H9 (cell line): ENCODE measurements around the gene NKAPD1. TPM values are rescaled to one million over a fixed set of nuclear protein-coding genes. Genes with fewer than 3 reads are reported as not detected.
A peak's percentile ranks its signal among the peaks of the same experiment; 100 is the strongest.

ENCODE experiments used
- DNase-seq: peaks from one replicate; pipeline ENCODE4 v3.0.0-alpha.2; 2017
- H2AFZ ChIP-seq: one replicate; pipeline ENCODE4 v1.6.1; 2013; ENCODE audit warnings: mild to moderate bottlenecking, low read length, control low read depth, moderate library complexity
- H2AK5ac ChIP-seq: 2 replicates; pipeline ENCODE4 v1.6.1; 2013; ENCODE audit warnings: low read length, control low read depth, mixed read lengths; ENCODE audit not compliant: insufficient read length
- H2BK120ac ChIP-seq: one replicate; pipeline ENCODE4 v1.6.1; 2013; ENCODE audit warnings: low read depth, mild to moderate bottlenecking, low read length, control low read depth, inconsistent platforms; ENCODE audit not compliant: poor library complexity, severe bottlenecking
- H2BK12ac ChIP-seq: 2 replicates; pipeline ENCODE4 v1.6.1; 2013; ENCODE audit warnings: low read length, control low read depth, mixed read lengths, low read depth; ENCODE audit not compliant: insufficient read length
- H2BK15ac ChIP-seq: 2 replicates; pipeline ENCODE4 v1.6.1; 2013; ENCODE audit warnings: low read depth, low read length, control low read depth
- H2BK20ac ChIP-seq: one replicate; pipeline ENCODE4 v1.6.1; 2013; ENCODE audit warnings: low read depth, mild to moderate bottlenecking, low read length, control low read depth, inconsistent platforms; ENCODE audit not compliant: poor library complexity, severe bottlenecking
- H2BK5ac ChIP-seq: 2 replicates; pipeline ENCODE4 v1.6.1; 2013; ENCODE audit warnings: low read length, control low read depth, mixed read lengths; ENCODE audit not compliant: insufficient read length
- H3K14ac ChIP-seq: 2 replicates; pipeline ENCODE4 v1.6.1; 2013; ENCODE audit warnings: low read length, control low read depth; ENCODE audit not compliant: insufficient read depth
- H3K18ac ChIP-seq: 2 replicates; pipeline ENCODE4 v1.6.1; 2013; ENCODE audit warnings: low read depth, mild to moderate bottlenecking, mixed read lengths, low read length, control low read depth; ENCODE audit not compliant: insufficient read length
- H3K23ac ChIP-seq: 2 replicates; pipeline ENCODE4 v1.6.1; 2013; ENCODE audit warnings: low read length, control low read depth, mixed read lengths, low read depth; ENCODE audit not compliant: insufficient read length
- H3K23me2 ChIP-seq: 2 replicates; pipeline ENCODE4 v1.6.1; 2013; ENCODE audit warnings: low read depth, mild to moderate bottlenecking, mixed read lengths, low read length, control low read depth; ENCODE audit not compliant: insufficient read length, poor library complexity, severe bottlenecking
- H3K27ac ChIP-seq: 2 replicates; pipeline ENCODE4 v1.5.1; 2013; ENCODE audit warnings: low read length, control low read depth, mixed read lengths, low read depth; ENCODE audit not compliant: insufficient read length
- H3K27me3 ChIP-seq: 2 replicates; pipeline ENCODE4 v1.6.1; 2013; ENCODE audit warnings: low read length, control low read depth, inconsistent platforms; ENCODE audit not compliant: insufficient read depth
- H3K4ac ChIP-seq: 2 replicates; pipeline ENCODE4 v1.6.1; 2013; ENCODE audit warnings: low read depth, mild to moderate bottlenecking, control low read depth, inconsistent platforms, low read length, moderate library complexity
- H3K4me1 ChIP-seq: 2 replicates; pipeline ENCODE4 v1.6.1; 2013; ENCODE audit warnings: low read length, control low read depth, inconsistent platforms; ENCODE audit not compliant: insufficient read depth
- H3K4me2 ChIP-seq: 2 replicates; pipeline ENCODE4 v1.6.1; 2013; ENCODE audit warnings: low read length, control low read depth, mixed read lengths; ENCODE audit not compliant: insufficient read length, insufficient read depth
- H3K56ac ChIP-seq: 2 replicates; pipeline ENCODE4 v1.6.1; 2013; ENCODE audit warnings: low read depth, mild to moderate bottlenecking, mixed read lengths, low read length, control low read depth; ENCODE audit not compliant: insufficient read length
- H3K79me1 ChIP-seq: 2 replicates; pipeline ENCODE4 v1.6.1; 2013; ENCODE audit warnings: low read depth, mild to moderate bottlenecking, moderate library complexity, low read length, control low read depth, inconsistent platforms; ENCODE audit not compliant: insufficient read depth, poor library complexity, severe bottlenecking
- H3K79me2 ChIP-seq: 2 replicates; pipeline ENCODE4 v1.6.1; 2013; ENCODE audit warnings: low read length, control low read depth, inconsistent platforms; ENCODE audit not compliant: insufficient read depth
- H3K9ac ChIP-seq: 2 replicates; pipeline ENCODE4 v1.6.1; 2013; ENCODE audit warnings: low read length, control low read depth, mixed read lengths; ENCODE audit not compliant: insufficient read length; ENCODE audit errors: extremely low read depth
- H3K9me3 ChIP-seq: one replicate; pipeline ENCODE4 v1.6.1; 2013; ENCODE audit warnings: low read depth, low read length, inconsistent platforms; ENCODE audit not compliant: control insufficient read depth
- H3T11ph ChIP-seq: one replicate; pipeline ENCODE4 v1.6.1; 2013; ENCODE audit warnings: mild to moderate bottlenecking, low read length, control low read depth, inconsistent platforms
- H4K20me1 ChIP-seq: one replicate; pipeline ENCODE4 v1.6.1; 2013; ENCODE audit not compliant: control insufficient read depth, insufficient read length, insufficient read depth
- H4K5ac ChIP-seq: 2 replicates; pipeline ENCODE4 v1.6.1; 2013; ENCODE audit warnings: low read depth, mild to moderate bottlenecking, mixed read lengths, low read length, control low read depth; ENCODE audit not compliant: insufficient read length
- H4K8ac ChIP-seq: replicated peaks from 2 replicates; pipeline ENCODE4 v1.6.1; 2013; ENCODE audit warnings: low read length, control low read depth, mixed read lengths, low read depth; ENCODE audit not compliant: insufficient read length
- H4K91ac ChIP-seq: 2 replicates; pipeline ENCODE4 v1.6.1; 2013; ENCODE audit warnings: low read depth, mild to moderate bottlenecking, moderate library complexity, mixed read lengths, low read length, control low read depth; ENCODE audit not compliant: insufficient read length
- H3K27ac Mint-ChIP-seq, 3 experiments: 2 replicates in 2 of 3; 3 replicates in 1 of 3; pipeline ENCODE4 v1.8.0; 2020 to 2021; ENCODE audit warnings: mixed read lengths in 3 of 3, mild to moderate bottlenecking in 1 of 3, moderate library complexity in 1 of 3
- H3K27me3 Mint-ChIP-seq: 2 replicates; pipeline ENCODE4 v1.8.0; 2021; ENCODE audit warnings: low read depth, mild to moderate bottlenecking, moderate library complexity, mixed read lengths
- H3K36me3 Mint-ChIP-seq, 3 experiments: 2 replicates in 2 of 3; 3 replicates in 1 of 3; pipeline ENCODE4 v1.8.0; 2020 to 2021; ENCODE audit warnings: low read depth in 3 of 3, mixed read lengths in 3 of 3; ENCODE audit not compliant: insufficient read depth in 1 of 3
- H3K4me1 Mint-ChIP-seq, 2 experiments: 2 replicates each; pipeline ENCODE4 v1.8.0; 2020; ENCODE audit warnings: mixed read lengths in 2 of 2
- H3K4me3 Mint-ChIP-seq, 2 experiments: 2 replicates in 1 of 2; 3 replicates in 1 of 2; pipeline ENCODE4 v1.8.0; 2020 to 2021; ENCODE audit warnings: mild to moderate bottlenecking in 2 of 2, mixed read lengths in 2 of 2, moderate library complexity in 1 of 2
- H3K9me3 Mint-ChIP-seq, 2 experiments: 2 replicates in 1 of 2; 3 replicates in 1 of 2; pipeline ENCODE4 v1.8.0; 2020; ENCODE audit warnings: mild to moderate bottlenecking in 2 of 2, mixed read lengths in 2 of 2, moderate library complexity in 1 of 2
- CTCF ChIP-seq: fragments of 200-600 bp; sonication (generic); conservative IDR thresholded peaks from 3 replicates; pipeline ENCODE4 v1.8.0; 2021; ENCODE audit warnings: antibody characterized with exemption, mild to moderate bottlenecking
- WGBS: extraction: QIAGEN DNeasy Blood & Tissue Kit; methylation state at CpG from one replicate; pipeline ENCODE4 v1.1.7; 2013; ENCODE audit warnings: missing lambda C conversion rate, low lambda C conversion rate, mixed read lengths; ENCODE audit not compliant: insufficient read length; ENCODE audit errors: extremely low coverage; 5-methylcytosine and 5-hydroxymethylcytosine counted together
- total RNA-seq: library from RNA; stranded (reverse); gene quantifications from 2 replicates; pipeline ENCODE4 v1.2.1, GENCODE V29; 2021

Gene NKAPD1
- total RNA-seq, 1 experiment from 2014 or later: 25.9 TPM

GRCh38 chr11:112097734-112098528 lies 23.8 kb downstream of the NKAPD1 start:
- DNase-seq: no peak
- Mint-ChIP-seq H3K9me3 (no peaks in the 10 kb centered on the region), H3K27ac (0 out of 7 replicates have a peak overlapping the region, but pooled peaks of 1 of the 3 experiments have one; percentile 24), H3K27me3 (no peaks in the 10 kb centered on the region), H3K4me1 (no peaks in the 10 kb centered on the region), H3K36me3 (peaks cover 4 to 16% (median 12%) of the 10 kb centered on the region in 3 experiments; a peak in 6 of 7 replicates), H3K4me3 (no peak overlapping the region)
- no peak overlapping the region for H3K18ac ChIP-seq
- H4K8ac ChIP-seq: no peak overlapping the region
- H3K14ac ChIP-seq: no peak overlapping the region
- no peak overlapping the region for H3K9ac ChIP-seq
- no peak overlapping the region for H3T11ph ChIP-seq
- H2BK15ac ChIP-seq: no peak overlapping the region
- no peak overlapping the region for H4K91ac ChIP-seq
- no CpG with 5 or more reads among the region's 11 CpGs for whole genome bisulfite sequencing
- no peak overlapping the region for H2AFZ ChIP-seq
- H3K4ac ChIP-seq: no peak overlapping the region
- no peak overlapping the region for H2BK5ac ChIP-seq
- H2BK20ac ChIP-seq: no peak overlapping the region
- no peak overlapping the region for H2AK5ac ChIP-seq
- H3K23me2 ChIP-seq: no peaks in the 10 kb centered on the region
- H2BK12ac ChIP-seq: no peak overlapping the region
- H3K9me3 ChIP-seq: no peaks in the 10 kb centered on the region
- no peaks in the 10 kb centered on the region for H3K79me2 ChIP-seq
- H3K56ac ChIP-seq: no peak overlapping the region
- H3K23ac ChIP-seq: no peak overlapping the region
- no peak for TF ChIP-seq CTCF
- no peak overlapping the region for H3K27ac ChIP-seq
- no peaks in the 10 kb centered on the region for H4K20me1 ChIP-seq
- H3K4me1 ChIP-seq: no peaks in the 10 kb centered on the region
- H4K5ac ChIP-seq: no peak overlapping the region
- H3K4me2 ChIP-seq: no peak overlapping the region
- no peak overlapping the region for H2BK120ac ChIP-seq
- H3K27me3 ChIP-seq: no peaks in the 10 kb centered on the region
- no peaks in the 10 kb centered on the region for H3K79me1 ChIP-seq
